ENCODE measurements around the gene DUSP10.

DUSP10 gene

GRCh38 chr1:221690858-221691257 lies 51.0 kb downstream of the DUSP10 start:
- DNase-seq = no peak

- no peak for DNase-seq
Observed at GRCh38 chr1:221689138-221689537, 52.8 kb downstream of the DUSP10 start.

GRCh38 chr1:221688488-221688843 lies 53.4 kb downstream of the DUSP10 start:
- DNase-seq = no peak

DNA sequence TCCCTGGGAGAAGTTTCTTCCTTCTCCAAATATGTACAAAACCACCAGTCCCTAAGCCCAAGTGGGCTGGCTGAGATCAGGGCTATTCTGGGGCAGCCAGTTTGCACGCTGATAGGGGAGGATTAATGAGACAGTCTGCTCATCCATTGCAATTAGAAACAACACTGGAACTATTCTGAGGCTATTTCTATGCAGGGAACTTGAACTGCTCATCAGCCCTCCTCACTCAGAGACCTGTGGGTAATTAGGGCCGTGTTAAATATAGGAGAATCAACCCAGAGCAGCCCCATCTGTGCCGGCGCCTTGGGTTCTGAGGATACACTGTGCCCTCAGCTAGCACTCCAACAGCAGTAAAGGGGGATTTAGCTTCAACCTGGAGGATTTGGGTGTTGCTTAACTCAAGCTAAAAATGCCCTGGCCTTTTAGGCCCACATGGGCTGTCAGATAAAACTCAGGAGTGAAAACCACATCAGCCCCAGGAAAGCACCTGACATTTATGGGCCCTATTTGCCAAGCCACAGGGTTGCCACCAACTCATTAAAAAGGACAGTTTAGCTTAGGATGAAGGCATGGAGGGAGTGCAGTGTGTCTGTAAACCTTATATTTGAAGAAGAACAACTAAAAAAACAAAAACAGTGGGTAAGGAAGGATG lies 53.9 kb downstream of the DUSP10 start:
- no peak for DNase-seq

DNA sequence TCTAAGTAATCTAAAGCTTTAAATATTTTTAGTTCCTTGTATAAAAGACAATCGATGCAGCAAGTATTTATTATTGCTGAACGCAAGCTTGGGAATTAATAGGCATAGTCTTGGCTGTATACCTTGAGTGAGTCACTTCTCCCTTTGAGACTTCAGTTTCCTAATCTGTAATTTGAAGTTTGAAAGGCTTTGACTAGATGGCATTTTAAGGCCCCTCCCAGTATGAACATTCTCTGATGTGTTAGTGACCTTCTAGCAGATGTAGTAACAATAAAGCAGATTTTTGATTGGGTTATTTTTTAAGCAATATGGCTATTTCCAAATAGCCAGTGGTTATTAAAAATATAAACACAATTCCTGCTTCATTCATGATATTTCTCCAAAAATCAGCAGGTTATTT lies 58.2 kb downstream of the DUSP10 start:
- no peak for DNase-seq

DNA sequence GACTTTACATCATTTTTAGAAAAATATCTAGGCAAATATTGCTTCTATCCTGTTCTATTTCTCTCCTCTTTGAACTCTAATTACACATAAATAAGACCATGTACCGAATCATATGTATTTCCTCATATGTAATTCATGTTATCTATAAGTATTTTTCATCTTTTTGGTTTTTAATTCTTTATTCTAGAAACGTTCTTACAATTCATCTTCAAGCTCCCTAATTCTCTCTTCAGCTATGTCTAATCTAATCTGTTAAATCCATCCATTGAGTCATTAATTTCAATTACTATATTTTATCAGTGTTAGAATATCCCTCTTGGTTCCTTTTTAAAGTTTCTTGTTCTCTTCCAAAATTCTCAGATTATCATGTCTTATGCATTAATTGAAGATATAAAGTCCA lies 61.8 kb downstream of the DUSP10 start:
- no peak for DNase-seq

GRCh38 chr1:221678014-221678413 lies 63.9 kb downstream of the DUSP10 start:
- DNase-seq = no peak

GRCh38 chr1:221675880-221676800 lies 65.7 kb downstream of the DUSP10 start:
- DNase-seq = no peak

DNA sequence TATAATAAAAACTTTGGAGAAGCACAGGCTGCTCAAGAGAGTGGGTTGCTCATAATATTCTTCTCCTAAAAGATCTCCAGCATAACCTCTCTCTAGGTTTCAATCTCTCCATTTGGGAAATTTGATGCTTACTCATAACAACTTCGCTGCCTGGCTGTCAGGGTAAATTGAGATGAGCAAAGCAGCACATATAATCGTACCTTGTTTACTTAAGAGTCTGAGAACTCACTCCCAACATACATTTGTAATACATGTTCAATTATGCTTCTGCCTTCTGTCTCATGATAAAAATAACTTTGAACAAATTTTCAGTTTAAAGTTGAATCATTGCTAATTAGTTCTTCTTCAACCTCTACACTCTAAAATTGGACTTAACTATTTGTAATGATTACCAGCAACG lies 68.9 kb downstream of the DUSP10 start:
- no peak for DNase-seq

DNA sequence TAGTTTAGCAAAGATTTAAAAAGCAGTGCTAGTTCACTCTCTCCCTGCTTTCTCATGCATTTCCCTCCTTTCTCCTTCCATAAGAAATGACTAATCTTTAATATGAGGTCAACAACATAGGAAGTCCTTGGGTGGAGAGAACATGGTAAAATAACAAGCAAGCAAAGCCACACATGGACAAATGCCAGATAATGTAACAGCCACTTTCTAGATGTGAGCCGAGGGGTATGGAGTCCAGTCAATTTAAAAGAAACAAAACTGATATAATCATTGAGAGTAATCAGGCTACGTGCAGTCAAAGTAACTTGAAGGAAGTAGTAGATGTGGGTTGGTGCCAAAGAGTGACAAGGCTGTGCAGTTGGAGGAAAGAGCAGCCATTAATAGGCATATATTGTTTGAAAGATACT lies 69.6 kb downstream of the DUSP10 start:
- DNase-seq = no peak

DNA sequence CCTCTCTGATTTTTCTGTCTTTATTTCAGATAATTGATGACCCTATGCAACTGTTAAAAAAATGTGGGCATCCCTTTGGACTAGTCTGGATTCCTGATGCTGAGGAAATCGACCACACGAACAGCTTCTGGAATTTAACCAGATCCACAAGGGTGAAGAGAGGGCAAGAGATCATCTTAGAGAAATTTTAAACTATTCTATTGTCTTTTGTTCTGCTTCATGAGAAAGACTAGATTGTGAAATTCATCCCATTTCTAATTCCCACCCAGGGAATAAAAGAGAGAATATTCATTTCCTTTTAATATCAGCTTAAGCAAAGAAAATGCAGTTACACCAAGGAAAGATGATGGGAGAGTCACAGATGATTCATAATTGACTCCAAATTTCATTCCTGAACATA lies 71.8 kb downstream of the DUSP10 start:
- no peak for DNase-seq

- no peak for DNase-seq
Observed at GRCh38 chr1:221669441-221669840, 72.4 kb downstream of the DUSP10 start.

- DNase-seq = no peak
Observed at GRCh38 chr1:221667504-221667903, 74.4 kb downstream of the DUSP10 start.

GRCh38 chr1:221664253-221664652 lies 77.6 kb downstream of the DUSP10 start:
- no peak for DNase-seq

DNA sequence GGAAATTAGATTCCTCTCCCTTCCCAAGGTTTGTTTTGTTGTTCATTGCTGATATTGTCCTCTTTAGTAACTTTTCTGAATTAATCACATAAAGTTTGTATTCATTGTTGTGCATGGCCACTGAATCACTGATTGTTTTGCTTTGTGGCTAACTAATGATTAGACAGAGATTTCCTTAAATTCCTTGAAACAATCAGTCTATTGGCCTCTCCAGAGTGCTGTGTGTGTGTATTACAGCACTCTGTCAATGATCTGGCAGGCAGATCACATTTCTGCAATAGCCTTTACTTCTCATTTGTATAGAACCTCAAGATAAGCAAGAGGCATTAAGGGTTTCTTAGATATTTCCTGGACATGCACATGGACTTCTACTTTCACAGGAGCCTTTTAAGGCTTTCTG lies 78.6 kb downstream of the DUSP10 start:
- no peak for DNase-seq

- no peak for DNase-seq
Observed at GRCh38 chr1:221655766-221656305, 86.1 kb downstream of the DUSP10 start.

Data from GF-D8 (cell line).